SK-N-SH (cell line): ENCODE measurements around the gene STEAP1. TPM values are rescaled to one million over a fixed set of nuclear protein-coding genes. Genes with fewer than 3 reads are reported as not detected.

Source experiments
- CTCF ChIA-PET: fragments of 300-600, 350-600 bp; formaldehyde crosslinking; extraction: SDS; loops from one replicate; lab custom pipeline; 2021; lab: Yijun Ruan, JAX
- POLR2A ChIA-PET: fragments of 350-600 bp; sonication (Branson Sonifier 250); formaldehyde crosslinking; extraction: SDS; loops from one replicate; lab custom pipeline; 2020; ENCODE audit warnings: antibody characterized with exemption, inconsistent platforms; lab: Yijun Ruan, JAX
- DNase-seq: peaks from one replicate; pipeline ENCODE4 v3.0.0; 2012
- H2AFZ ChIP-seq: fragments of 200-600 bp; sonication (generic); 2 replicates; pipeline ENCODE4 v1.8.1; 2016; ENCODE audit warnings: antibody characterized with exemption, mild to moderate bottlenecking, low read depth
- H3F3A ChIP-seq: fragments of 200-600 bp; sonication (generic); replicated peaks from 2 replicates; pipeline ENCODE3; 2016; ENCODE audit warnings: antibody characterized with exemption, mild to moderate bottlenecking; ENCODE audit not compliant: insufficient read depth
- H3K27ac ChIP-seq, 2 experiments: fragments of 200-500 bp in 1 of 2; fragments of 200-600 bp in 1 of 2; sonication (Bioruptor generic) in 1 of 2; sonication (generic), shearing (Covaris generic) in 1 of 2; 2 replicates each; pipeline versions ENCODE4 v1.5.1 to v1.6.1; 2014 to 2016; ENCODE audit warnings: low read depth in 2 of 2, inconsistent platforms in 1 of 2, low read length in 1 of 2, mild to moderate bottlenecking in 1 of 2, mixed read lengths in 1 of 2
- H3K27me3 ChIP-seq: fragments of 200-600 bp; sonication (generic), shearing (Covaris generic); 2 replicates; pipeline ENCODE4 v1.6.1; 2016; ENCODE audit warnings: mixed run types; ENCODE audit not compliant: insufficient read depth
- H3K36me3 ChIP-seq, 2 experiments: fragments of 200-500 bp in 1 of 2; fragments of 200-600 bp in 1 of 2; sonication (Bioruptor generic) in 1 of 2; sonication (generic) in 1 of 2; replicated peaks in 1 of 2; 2 replicates each; pipeline versions ENCODE3 to v1.5.1; 2014 to 2016; ENCODE audit warnings: low read length in 1 of 2, mild to moderate bottlenecking in 1 of 2; ENCODE audit not compliant: insufficient read depth in 2 of 2, control insufficient read depth in 1 of 2
- H3K4me1 ChIP-seq, 2 experiments: fragments of 200-500 bp in 1 of 2; fragments of 200-600 bp in 1 of 2; sonication (Bioruptor generic) in 1 of 2; sonication (generic), shearing (Covaris generic) in 1 of 2; 2 replicates each; pipeline versions ENCODE4 v1.5.1 to v1.6.1; 2014 to 2016; ENCODE audit warnings: low read depth in 1 of 2, low read length in 1 of 2, mixed run types in 1 of 2; ENCODE audit not compliant: insufficient read depth in 2 of 2, control insufficient read depth in 1 of 2
- H3K4me2 ChIP-seq: fragments of 200-600 bp; sonication (generic), shearing (Covaris generic); 2 replicates; pipeline ENCODE4 v1.6.1; 2017; ENCODE audit warnings: mixed run types
- H3K4me3 ChIP-seq, 2 experiments: fragments of 200-500 bp in 1 of 2; fragments of 200-600 bp in 1 of 2; sonication (Bioruptor generic) in 1 of 2; sonication (generic), shearing (Covaris generic) in 1 of 2; 2 replicates each; pipeline versions ENCODE4 v1.5.1 to v1.8.1; 2014 to 2016; ENCODE audit warnings: low read depth in 2 of 2, inconsistent platforms in 1 of 2, low read length in 1 of 2, mild to moderate bottlenecking in 1 of 2, mixed read lengths in 1 of 2, moderate library complexity in 1 of 2
- H3K79me2 ChIP-seq: fragments of 200-600 bp; sonication (generic); 2 replicates; pipeline ENCODE4 v1.8.1; 2017; ENCODE audit warnings: mild to moderate bottlenecking; ENCODE audit not compliant: insufficient read depth
- H3K9ac ChIP-seq: fragments of 200-600 bp; sonication (generic); 2 replicates; pipeline ENCODE4 v1.6.1; 2017; ENCODE audit warnings: mixed run types
- H3K9me2 ChIP-seq: fragments of 200-600 bp; sonication (generic); 2 replicates; pipeline ENCODE4 v1.6.1; 2017; ENCODE audit warnings: mixed run types
- H3K9me3 ChIP-seq: fragments of 200-600 bp; sonication (generic); 2 replicates; pipeline ENCODE4 v1.6.1; 2017; ENCODE audit warnings: mixed run types, mild to moderate bottlenecking, moderate library complexity
- H4K20me1 ChIP-seq: fragments of 200-600 bp; sonication (generic); 2 replicates; pipeline ENCODE4 v1.6.1; 2017; ENCODE audit warnings: mild to moderate bottlenecking, mixed run types; ENCODE audit not compliant: insufficient read depth
- CHD2 ChIP-seq: fragments of 150-350 bp; IDR thresholded peaks from 2 replicates; pipeline ENCODE4 v1.6.1; 2018; ENCODE audit warnings: low read length; ENCODE audit not compliant: partially characterized antibody
- CTCF ChIP-seq: fragments of 200-600 bp; sonication (generic); IDR thresholded peaks from 2 replicates; pipeline ENCODE4 v1.6.1; 2017; ENCODE audit warnings: antibody characterized with exemption, mild to moderate bottlenecking, moderate library complexity
- EP300 ChIP-seq, 2 experiments: IDR thresholded peaks; 2 replicates each; pipeline versions ENCODE4 v1.4.0 to v1.6.1; 2012; ENCODE audit warnings: borderline replicate concordance in 1 of 2, low read depth in 1 of 2, low read length in 1 of 2
- EZH2phosphoT487 ChIP-seq: fragments of 200-600 bp; sonication (generic); IDR thresholded peaks from 2 replicates; pipeline ENCODE4 v1.6.1; 2017; ENCODE audit warnings: low read depth, mixed run types, mild to moderate bottlenecking, antibody characterized with exemption, moderate library complexity, borderline replicate concordance
- GABPA ChIP-seq: IDR thresholded peaks from 2 replicates; pipeline ENCODE4 v1.4.0; 2012; ENCODE audit warnings: low read depth, mild to moderate bottlenecking
- IRF3 ChIP-seq: fragments of 150-350 bp; IDR thresholded peaks from 2 replicates; pipeline ENCODE4 v1.6.1; 2016; ENCODE audit warnings: mild to moderate bottlenecking, low read depth, low read length
- MAX ChIP-seq: IDR thresholded peaks from 2 replicates; pipeline ENCODE4 v1.4.0; 2012; ENCODE audit warnings: low read depth
- MXI1 ChIP-seq: IDR thresholded peaks from 2 replicates; pipeline ENCODE4 v1.6.1; 2012; ENCODE audit warnings: mild to moderate bottlenecking, low read depth, low read length, improper control_type of control experiment
- NFIC ChIP-seq: IDR thresholded peaks from 2 replicates; pipeline ENCODE4 v1.4.0; 2012; ENCODE audit warnings: borderline replicate concordance
- PBX3 ChIP-seq: IDR thresholded peaks from 2 replicates; pipeline ENCODE4; 2012
- POLR2AphosphoS5 ChIP-seq: IDR thresholded peaks from 2 replicates; pipeline ENCODE4 v1.6.1; 2012; ENCODE audit warnings: low read depth, low read length
- RAD21 ChIP-seq: IDR thresholded peaks from 2 replicates; pipeline ENCODE4 v1.6.1; 2012; ENCODE audit warnings: mild to moderate bottlenecking, low read length
- REST ChIP-seq: IDR thresholded peaks from 2 replicates; pipeline ENCODE4 v1.6.1; 2012; ENCODE audit warnings: mild to moderate bottlenecking, low read depth, low read length, moderate library complexity
- RFX5 ChIP-seq: IDR thresholded peaks from 2 replicates; pipeline ENCODE4 v1.6.1; 2012; ENCODE audit warnings: mild to moderate bottlenecking, improper control_type of control experiment, low read length
- SMC3 ChIP-seq: IDR thresholded peaks from 2 replicates; pipeline ENCODE4 v1.6.1; 2012; ENCODE audit warnings: low read depth, low read length, improper control_type of control experiment
- TAF1 ChIP-seq: IDR thresholded peaks from 2 replicates; pipeline ENCODE4 v1.6.1; 2012; ENCODE audit warnings: low read depth, mild to moderate bottlenecking, low read length, moderate library complexity, borderline replicate concordance
- TEAD4 ChIP-seq: IDR thresholded peaks from 2 replicates; pipeline ENCODE4 v1.4.0; 2012; ENCODE audit warnings: mild to moderate bottlenecking, borderline replicate concordance; ENCODE audit not compliant: insufficient read depth
- USF2 ChIP-seq: fragments of 150-350 bp; IDR thresholded peaks from 2 replicates; pipeline ENCODE4 v1.6.1; 2017; ENCODE audit warnings: antibody characterized with exemption, low read length, low read depth, borderline replicate concordance
- YY1 ChIP-seq: IDR thresholded peaks from 2 replicates; pipeline ENCODE4 v1.4.0; 2012; ENCODE audit warnings: low read depth, mild to moderate bottlenecking
- ZBTB33 ChIP-seq: IDR thresholded peaks from 2 replicates; pipeline ENCODE4 v1.4.0; 2012; ENCODE audit warnings: low read depth, borderline replicate concordance
- WGBS: methylation state at CpG from one replicate; pipeline ENCODE4 v1.1.6; 2017; ENCODE audit warnings: low lambda C conversion rate; 5-methylcytosine and 5-hydroxymethylcytosine counted together
- polyA plus RNA-seq, 3 experiments: library from polyadenylated mRNA; depleted of rRNA; stranded (reverse); fragments of >200 nt; gene quantifications; 2 replicates each; pipeline ENCODE4 v1.2.3, GENCODE V29; 2012

Gene STEAP1
- polyA plus RNA-seq, 1 of the 3 experiments (the other 2 are of a cell fraction): 17.0 TPM

- H3K27ac ChIP-seq: no peak overlapping the region
These were observed 40.9 kb downstream of the STEAP1 start for GRCh38 chr7:90194911-90195809.

More at GRCh38 chr7:90194911-90195809, 40.9 kb downstream of the STEAP1 start:
- H3K79me2 ChIP-seq: no peaks in the 10 kb centered on the region
- no peak overlapping the region for H3K9ac ChIP-seq
- H3K9me2 ChIP-seq: no peaks in the 10 kb centered on the region
- H4K20me1 ChIP-seq: no peaks in the 10 kb centered on the region
- no peaks in the 10 kb centered on the region for H3K36me3 ChIP-seq
- H3K4me2 ChIP-seq: no peak overlapping the region
- no peaks in the 10 kb centered on the region for H3K27me3 ChIP-seq
- H3K4me3 ChIP-seq: no peak overlapping the region
- TF ChIP-seq PBX3 (no peak), EP300 (IDR thresholded peaks at IDR 0.05; ENCODE audit: borderline replicate concordance in 1 of 2, low read depth in 1 of 2, low read length in 1 of 2) (no peak), EZH2phosphoT487 (no peak), REST (no peak), ZBTB33 (no peak), RAD21 (no peak), USF2 (no peak), CTCF (no peak), GABPA (no peak), SMC3 (no peak), YY1 (no peak), MXI1 (no peak), NFIC (no peak), TAF1 (no peak), IRF3 (no peak), POLR2AphosphoS5 (no peak), MAX (no peak), TEAD4 (no peak), RFX5 (no peak), CHD2 (no peak)
- CTCF ChIA-PET: interaction anchor here (0.9 to 2.6 kb wide), 4 partner anchors 16 to 260 kb away, joined by 3 to 10 read pairs (median 4); partner anchors contain the start of genes STEAP1 and STEAP2
- peak overlapping the region; percentile 18; the same call in 1 of the 2 replicates for H2AFZ ChIP-seq
- H3K4me1 ChIP-seq: no peaks in the 10 kb centered on the region
- DNase-seq: no peak
- H3F3A ChIP-seq: no peaks in the 10 kb centered on the region
- H3K9me3 ChIP-seq: peaks cover 3% of the 10 kb centered on the region; the same call in 1 of the 2 replicates
- POLR2A ChIA-PET: no interaction called here
- 56% methylated on average over 10 of the region's 10 CpGs for WGBS
